Esophagus muscularis mucosa (tissue), 4 donors: ENCODE results near the gene KRTAP5-4. TPM values are rescaled to one million over a fixed set of nuclear protein-coding genes. Genes with fewer than 3 reads are reported as not detected.

Experiments used
- DNase-seq: peaks from one replicate; pipeline ENCODE4 v3.0.0-alpha.2; 2017; ENCODE audit errors: extremely low spot score
- H3K27ac ChIP-seq, 4 donors: fragments of 200-600 bp; sonication (generic); replicated peaks in 1 of 4; 1 replicate in 3 of 4; 2 replicates in 1 of 4; pipeline ENCODE4 v1.5.1; 2016 to 2019; ENCODE audit warnings: mild to moderate bottlenecking in 1 of 4
- H3K27me3 ChIP-seq, 4 donors: fragments of 200-600 bp; sonication (generic); one replicate each; pipeline versions ENCODE4 v1.5.1 to v1.6.0; 2016 to 2019
- H3K36me3 ChIP-seq, 4 donors: fragments of 200-600 bp; sonication (generic); one replicate each; pipeline ENCODE4 v1.5.1; 2016 to 2019
- H3K4me1 ChIP-seq, 4 donors: fragments of 200-600 bp; sonication (generic); one replicate each; pipeline ENCODE4 v1.5.1; 2016 to 2019
- H3K4me3 ChIP-seq, 4 donors: fragments of 200-600 bp; sonication (generic); 1 replicate in 2 of 4; 2 replicates in 2 of 4; pipeline ENCODE4 v1.5.1; 2016 to 2019; ENCODE audit warnings: mild to moderate bottlenecking in 4 of 4, moderate library complexity in 1 of 4
- H3K9me3 ChIP-seq, 4 donors: fragments of 200-600 bp; sonication (generic); 1 replicate in 3 of 4; 2 replicates in 1 of 4; pipeline ENCODE4 v1.5.1; 2016 to 2019
- EP300 ChIP-seq: sonication (generic); formaldehyde crosslinking; IDR thresholded peaks from one replicate; pipeline ENCODE4 v1.6.1; 2017; ENCODE audit warnings: antibody characterized with exemption
- POLR2A ChIP-seq: fragments of 450-650 bp; IDR thresholded peaks from one replicate; pipeline ENCODE4 v1.6.1; 2017; ENCODE audit warnings: antibody characterized with exemption, moderate library complexity, mild to moderate bottlenecking, low read depth
- POLR2AphosphoS5 ChIP-seq, 2 donors: sonication (generic); formaldehyde crosslinking; IDR thresholded peaks; one replicate each; pipeline ENCODE4 v1.6.1; 2017; ENCODE audit warnings: antibody characterized with exemption in 2 of 2
- WGBS: methylation state at CpG from one replicate; pipeline ENCODE4 v1.1.5; 2018; 5-methylcytosine and 5-hydroxymethylcytosine counted together
- intact Hi-C: fragments of 100-400 bp; cut with DNase I; formaldehyde crosslinking; loops from one replicate; pipeline ENCODE4 v1.15.1; 2023
- total RNA-seq, 4 donors: library from RNA; depleted of rRNA; stranded (reverse); fragments of >200 nt; gene quantifications; one replicate each; pipeline versions ENCODE4 v1.1.0 to v1.2.1, GENCODE V29; 2016
- TF ChIP-seq, protein P1 (sequence below), 3 experiments: fragments of 200-600 bp in 2 of 3; fragments of 450-650 bp in 1 of 3; sonication (generic) in 2 of 3; IDR thresholded peaks; one replicate each; pipeline ENCODE4 v1.5.1; 2017 to 2019; ENCODE audit warnings: antibody characterized with exemption in 3 of 3, mild to moderate bottlenecking in 2 of 3, moderate library complexity in 1 of 3

Gene KRTAP5-4
- total RNA-seq, 4 donors from 2014 or later = not detected

GRCh38 chr11:1625541-1625940 is 3.6 kb upstream of the KRTAP5-4 start:
- Histone ChIP-seq H3K27ac (no peak overlapping the region), H3K9me3 (no peaks in the 10 kb centered on the region), H3K4me1 (peaks cover 3 to 9% (median 7%) of the 10 kb centered on the region in 4 donors), H3K27me3 (peaks cover 0 to 32% (median 0%) of the 10 kb centered on the region in 4 donors), H3K4me3 (no peak overlapping the region), H3K36me3 (no peaks in the 10 kb centered on the region)
- TF ChIP-seq EP300 (no peak), POLR2AphosphoS5 (IDR thresholded peaks at IDR 0.05) (no peak), POLR2A (no peak)
- TF ChIP-seq, protein P1, sequence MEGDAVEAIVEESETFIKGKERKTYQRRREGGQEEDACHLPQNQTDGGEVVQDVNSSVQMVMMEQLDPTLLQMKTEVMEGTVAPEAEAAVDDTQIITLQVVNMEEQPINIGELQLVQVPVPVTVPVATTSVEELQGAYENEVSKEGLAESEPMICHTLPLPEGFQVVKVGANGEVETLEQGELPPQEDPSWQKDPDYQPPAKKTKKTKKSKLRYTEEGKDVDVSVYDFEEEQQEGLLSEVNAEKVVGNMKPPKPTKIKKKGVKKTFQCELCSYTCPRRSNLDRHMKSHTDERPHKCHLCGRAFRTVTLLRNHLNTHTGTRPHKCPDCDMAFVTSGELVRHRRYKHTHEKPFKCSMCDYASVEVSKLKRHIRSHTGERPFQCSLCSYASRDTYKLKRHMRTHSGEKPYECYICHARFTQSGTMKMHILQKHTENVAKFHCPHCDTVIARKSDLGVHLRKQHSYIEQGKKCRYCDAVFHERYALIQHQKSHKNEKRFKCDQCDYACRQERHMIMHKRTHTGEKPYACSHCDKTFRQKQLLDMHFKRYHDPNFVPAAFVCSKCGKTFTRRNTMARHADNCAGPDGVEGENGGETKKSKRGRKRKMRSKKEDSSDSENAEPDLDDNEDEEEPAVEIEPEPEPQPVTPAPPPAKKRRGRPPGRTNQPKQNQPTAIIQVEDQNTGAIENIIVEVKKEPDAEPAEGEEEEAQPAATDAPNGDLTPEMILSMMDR (IDR thresholded peaks at IDR 0.05) = no peak
- 92% methylated on average over 12 of the region's 13 CpGs for WGBS
- intact Hi-C loops = no loop called here
- no peak for DNase-seq

GRCh38 chr11:1624621-1625020 is 2.7 kb upstream of the KRTAP5-4 start:
- H3K4me3 ChIP-seq = no peak overlapping the region
- intact Hi-C loops = no loop called here
- no peaks in the 10 kb centered on the region for H3K9me3 ChIP-seq
- 89% methylated on average over 16 of the region's 16 CpGs for WGBS
- TF ChIP-seq, protein P1 (IDR thresholded peaks at IDR 0.05) = no peak
- TF ChIP-seq POLR2AphosphoS5 (IDR thresholded peaks at IDR 0.05) = no peak
- TF ChIP-seq EP300 = no peak
- TF ChIP-seq POLR2A = no peak
- H3K36me3 ChIP-seq = no peaks in the 10 kb centered on the region
- H3K27me3 ChIP-seq = peaks cover 0 to 32% (median 0%) of the 10 kb centered on the region in 4 donors
- no peak overlapping the region for H3K27ac ChIP-seq
- peaks cover 3 to 9% (median 7%) of the 10 kb centered on the region in 4 donors for H3K4me1 ChIP-seq
- no peak for DNase-seq

GRCh38 chr11:1623716-1624115 is 1.8 kb upstream of the KRTAP5-4 start:
- Histone ChIP-seq H3K4me3 (no peak overlapping the region), H3K27me3 (peaks cover 0 to 33% (median 0%) of the 10 kb centered on the region in 4 donors), H3K4me1 (peaks cover 0 to 2% (median 2%) of the 10 kb centered on the region in 4 donors), H3K27ac (no peak overlapping the region), H3K36me3 (no peaks in the 10 kb centered on the region), H3K9me3 (no peaks in the 10 kb centered on the region)
- WGBS = 68% methylated on average over 9 of the region's 9 CpGs
- DNase-seq = no peak
- intact Hi-C loops = no loop called here
- TF ChIP-seq POLR2A (no peak), EP300 (no peak), POLR2AphosphoS5 (IDR thresholded peaks at IDR 0.05) (no peak)
- TF ChIP-seq, protein P1 (IDR thresholded peaks at IDR 0.05) = no peak

DNA sequence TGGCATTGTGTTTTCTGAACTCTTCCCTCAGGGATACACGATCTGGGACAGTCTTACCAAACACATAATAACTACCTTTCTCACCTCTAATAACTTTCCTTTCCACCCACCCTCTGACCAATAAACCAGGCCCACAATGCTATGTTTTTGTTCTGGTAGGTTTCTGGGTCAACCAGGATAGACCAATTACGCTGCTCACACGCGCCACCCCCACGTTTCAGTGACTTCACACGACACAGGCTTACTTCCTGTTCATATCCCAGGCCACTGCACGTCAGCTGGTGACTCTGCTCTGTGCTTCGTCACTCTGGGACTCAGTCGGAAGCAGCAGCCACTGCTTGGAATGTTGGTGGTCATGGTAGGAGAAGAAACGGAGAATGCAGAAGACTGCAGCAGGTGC is 2.5 kb downstream of the KRTAP5-4 start:
- H3K27me3 ChIP-seq = peaks cover 0 to 50% (median 0%) of the 10 kb centered on the region in 4 donors
- no peaks in the 10 kb centered on the region for H3K4me1 ChIP-seq
- H3K9me3 ChIP-seq = no peaks in the 10 kb centered on the region
- no peaks in the 10 kb centered on the region for H3K36me3 ChIP-seq
- no peak overlapping the region for H3K27ac ChIP-seq
- WGBS = 51% methylated on average over 10 of the region's 10 CpGs
- intact Hi-C loops = no loop called here
- TF ChIP-seq POLR2AphosphoS5 (IDR thresholded peaks at IDR 0.05) (no peak), EP300 (no peak), POLR2A (no peak)
- TF ChIP-seq, protein P1 (IDR thresholded peaks at IDR 0.05) = no peak
- H3K4me3 ChIP-seq = no peak overlapping the region
- no peak for DNase-seq

- 83% methylated on average over 10 of the region's 10 CpGs for WGBS
- intact Hi-C loops = no loop called here
- TF ChIP-seq POLR2AphosphoS5 (IDR thresholded peaks at IDR 0.05) (no peak), EP300 (no peak), POLR2A (no peak)
- TF ChIP-seq, protein P1 (IDR thresholded peaks at IDR 0.05) = no peak
Measured at GRCh38 chr11:1618231-1618630, 3.7 kb downstream of the KRTAP5-4 start.

More at GRCh38 chr11:1618231-1618630, 3.7 kb downstream of the KRTAP5-4 start:
- no peaks in the 10 kb centered on the region for H3K4me1 ChIP-seq
- no peaks in the 10 kb centered on the region for H3K9me3 ChIP-seq
- H3K36me3 ChIP-seq = no peaks in the 10 kb centered on the region
- DNase-seq = no peak
- H3K27me3 ChIP-seq = peaks cover 0 to 50% (median 0%) of the 10 kb centered on the region in 4 donors
- no peak overlapping the region for H3K27ac ChIP-seq
- H3K4me3 ChIP-seq = no peak overlapping the region
